ENCODE measurements around the gene SPHKAP. TPM values are rescaled to one million over a fixed set of nuclear protein-coding genes. Genes with fewer than 3 reads are reported as not detected.

SPHKAP gene
- total and polyA plus RNA-seq, 2 donors (not counting 3 experiments of a cell fraction or from before 2014, with no cell fraction given) = not detected

DNA sequence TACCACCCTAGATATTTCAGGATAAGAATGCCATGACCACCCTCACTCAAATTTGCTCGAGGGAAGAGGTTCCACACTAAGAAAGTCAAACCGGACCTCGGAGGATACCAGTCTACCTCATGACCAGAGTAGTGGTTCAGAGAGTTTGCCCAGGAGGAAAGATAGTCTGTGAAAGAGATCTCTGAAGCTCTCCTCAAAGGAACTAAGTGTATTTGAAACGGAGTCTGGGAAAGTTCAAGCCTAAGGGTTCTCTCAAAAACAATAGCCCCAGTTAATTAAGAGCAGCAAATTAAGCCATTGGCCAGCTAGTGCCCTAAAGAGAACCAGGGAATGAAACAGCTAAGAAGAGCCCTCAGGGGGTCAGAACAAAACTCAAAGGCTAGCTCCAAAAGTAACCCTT lies 94.9 kb downstream of the SPHKAP start:
- Histone ChIP-seq H4K20me1 (replicated peaks; ENCODE audit: control insufficient read depth, extremely low read depth, insufficient read depth, low read length) (no peaks in the 10 kb centered on the region), H3K79me2 (ENCODE audit: control insufficient read depth, insufficient read depth, low read length) (no peaks in the 10 kb centered on the region), H3K27me3 (ENCODE audit: control insufficient read depth in 2 of 2, insufficient read depth in 2 of 2, low read length in 2 of 2) (no peaks in the 10 kb centered on the region), H2AFZ (ENCODE audit: low read depth, low read length) (no peak overlapping the region), H3K27ac (ENCODE audit: insufficient read depth, low read depth, low read length) (no peak overlapping the region), H3K9me3 (replicated peaks; ENCODE audit: control insufficient read depth, insufficient read depth, low read length) (no peaks in the 10 kb centered on the region), H3K9me1 (replicated peaks; ENCODE audit: control insufficient read depth, extremely low read depth, insufficient read depth, low read length) (no peaks in the 10 kb centered on the region), H3K4me2 (ENCODE audit: insufficient read depth, low read length) (no peak overlapping the region), H3K36me3 (ENCODE audit: control insufficient read depth in 2 of 2, extremely low read depth in 1 of 2, insufficient read depth in 2 of 2, low read length in 2 of 2) (no peaks in the 10 kb centered on the region), H3K4me1 (ENCODE audit: control insufficient read depth, extremely low read depth, insufficient read depth, low read length) (no peaks in the 10 kb centered on the region), H3K4me3 (replicated peaks in 1 of 3; ENCODE audit: insufficient read depth in 1 of 3, low read depth in 1 of 3, low read length in 3 of 3) (no peak overlapping the region), H3K9ac (replicated peaks; ENCODE audit: extremely low read depth, insufficient read depth, low read length) (no peak overlapping the region)
- TF ChIP-seq GATA2 (IDR thresholded peaks at IDR 0.05; ENCODE audit: insufficient read depth, insufficient read length, low read depth, low read length) (no peak), EZH2 (IDR thresholded peaks at IDR 0.05; ENCODE audit: borderline replicate concordance, low read depth, low read length, severe bottlenecking) (no peak)
- CTCF ChIA-PET = no interaction called here
- dilution Hi-C loops (cut with MboI; ENCODE audit: extremely low pct_ligation_motif_present, low sequenced_read_pairs) (no loop called here), intact Hi-C loops (cut with micrococcal nuclease) (no loop called here)
- DNase-seq (ENCODE audit: low read depth, low spot score) = no peak
- FAIRE-seq = no peak
- POLR2A ChIA-PET = no interaction called here
- no TSS peak for BruUV-seq (replicated peaks)

DNA sequence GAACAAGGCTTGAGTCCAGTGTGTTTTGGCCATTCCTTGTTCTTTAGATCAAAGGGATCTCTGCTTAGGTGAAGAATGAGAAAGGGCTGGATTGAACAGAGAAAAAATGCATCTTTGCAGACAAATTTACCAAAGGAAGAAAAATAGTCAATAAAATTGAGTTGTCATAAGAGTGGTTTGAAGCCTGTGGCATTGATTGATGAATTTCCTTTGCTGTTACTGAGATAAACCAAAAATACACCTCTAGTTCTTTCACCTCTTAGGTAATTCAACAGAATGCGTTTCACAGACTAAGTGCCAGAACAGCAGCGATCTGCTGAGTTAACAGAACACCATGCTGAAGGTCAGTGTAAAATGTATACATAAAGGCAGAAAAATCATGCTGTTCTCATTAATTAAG lies 96.8 kb downstream of the SPHKAP start:
- no peaks in the 10 kb centered on the region for H3K79me2 ChIP-seq (ENCODE audit: control insufficient read depth, insufficient read depth, low read length)
- DNase-seq (ENCODE audit: low read depth, low spot score) (no peak), FAIRE-seq (no peak)
- no TSS peak for BruUV-seq (replicated peaks)
- no peaks in the 10 kb centered on the region for H4K20me1 ChIP-seq (replicated peaks; ENCODE audit: control insufficient read depth, extremely low read depth, insufficient read depth, low read length)
- POLR2A ChIA-PET = no interaction called here
- H3K4me1 ChIP-seq (ENCODE audit: control insufficient read depth, extremely low read depth, insufficient read depth, low read length) = no peaks in the 10 kb centered on the region
- H3K4me2 ChIP-seq (ENCODE audit: insufficient read depth, low read length) = no peak overlapping the region
- dilution Hi-C loops (cut with MboI; ENCODE audit: extremely low pct_ligation_motif_present, low sequenced_read_pairs) = no loop called here
- no peak overlapping the region for H3K9ac ChIP-seq (replicated peaks; ENCODE audit: extremely low read depth, insufficient read depth, low read length)
- H3K27me3 ChIP-seq (ENCODE audit: control insufficient read depth in 2 of 2, insufficient read depth in 2 of 2, low read length in 2 of 2) = no peaks in the 10 kb centered on the region
- no peak overlapping the region for H2AFZ ChIP-seq (ENCODE audit: low read depth, low read length)
- no peaks in the 10 kb centered on the region for H3K9me3 ChIP-seq (replicated peaks; ENCODE audit: control insufficient read depth, insufficient read depth, low read length)
- intact Hi-C loops (cut with micrococcal nuclease) = no loop called here
- no peaks in the 10 kb centered on the region for H3K9me1 ChIP-seq (replicated peaks; ENCODE audit: control insufficient read depth, extremely low read depth, insufficient read depth, low read length)
- TF ChIP-seq POLR2A (IDR thresholded peaks at IDR 0.05; ENCODE audit: low read depth, low read length) (no peak), MYC (IDR thresholded peaks at IDR 0.05; ENCODE audit: low read depth, low read length) (no peak), POLR2AphosphoS5 (IDR thresholded peaks at IDR 0.05; ENCODE audit: insufficient read depth, low read depth, low read length) (no peak), GATA2 (IDR thresholded peaks at IDR 0.05; ENCODE audit: insufficient read depth, insufficient read length, low read depth, low read length) (no peak), FOS (IDR thresholded peaks at IDR 0.05; ENCODE audit: borderline replicate concordance, insufficient read depth, low read length) (no peak), EZH2 (IDR thresholded peaks at IDR 0.05; ENCODE audit: borderline replicate concordance, low read depth, low read length, severe bottlenecking) (no peak), JUN (IDR thresholded peaks at IDR 0.05; ENCODE audit: borderline replicate concordance, insufficient read depth, insufficient read length, low read depth) (no peak)
- TF ChIP-seq, protein P1, sequence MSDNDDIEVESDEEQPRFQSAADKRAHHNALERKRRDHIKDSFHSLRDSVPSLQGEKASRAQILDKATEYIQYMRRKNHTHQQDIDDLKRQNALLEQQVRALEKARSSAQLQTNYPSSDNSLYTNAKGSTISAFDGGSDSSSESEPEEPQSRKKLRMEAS (IDR thresholded peaks at IDR 0.05; ENCODE audit: insufficient read depth, insufficient read length) = no peak
- TF ChIP-seq, protein P2, sequence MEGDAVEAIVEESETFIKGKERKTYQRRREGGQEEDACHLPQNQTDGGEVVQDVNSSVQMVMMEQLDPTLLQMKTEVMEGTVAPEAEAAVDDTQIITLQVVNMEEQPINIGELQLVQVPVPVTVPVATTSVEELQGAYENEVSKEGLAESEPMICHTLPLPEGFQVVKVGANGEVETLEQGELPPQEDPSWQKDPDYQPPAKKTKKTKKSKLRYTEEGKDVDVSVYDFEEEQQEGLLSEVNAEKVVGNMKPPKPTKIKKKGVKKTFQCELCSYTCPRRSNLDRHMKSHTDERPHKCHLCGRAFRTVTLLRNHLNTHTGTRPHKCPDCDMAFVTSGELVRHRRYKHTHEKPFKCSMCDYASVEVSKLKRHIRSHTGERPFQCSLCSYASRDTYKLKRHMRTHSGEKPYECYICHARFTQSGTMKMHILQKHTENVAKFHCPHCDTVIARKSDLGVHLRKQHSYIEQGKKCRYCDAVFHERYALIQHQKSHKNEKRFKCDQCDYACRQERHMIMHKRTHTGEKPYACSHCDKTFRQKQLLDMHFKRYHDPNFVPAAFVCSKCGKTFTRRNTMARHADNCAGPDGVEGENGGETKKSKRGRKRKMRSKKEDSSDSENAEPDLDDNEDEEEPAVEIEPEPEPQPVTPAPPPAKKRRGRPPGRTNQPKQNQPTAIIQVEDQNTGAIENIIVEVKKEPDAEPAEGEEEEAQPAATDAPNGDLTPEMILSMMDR (IDR thresholded peaks at IDR 0.05; ENCODE audit: extremely low read depth in 1 of 2, insufficient read depth in 1 of 2, low read depth in 1 of 2, low read length in 2 of 2) = no peak
- H3K4me3 ChIP-seq (replicated peaks in 1 of 3; ENCODE audit: insufficient read depth in 1 of 3, low read depth in 1 of 3, low read length in 3 of 3) = no peak overlapping the region
- H3K27ac ChIP-seq (ENCODE audit: insufficient read depth, low read depth, low read length) = no peak overlapping the region
- H3K36me3 ChIP-seq (ENCODE audit: control insufficient read depth in 2 of 2, extremely low read depth in 1 of 2, insufficient read depth in 2 of 2, low read length in 2 of 2) = no peaks in the 10 kb centered on the region
- CTCF ChIA-PET = no interaction called here

All from endothelial cell of umbilical vein (primary cell).